Tibial nerve (tissue), 3 donors: ENCODE measurements around the gene ZNF202.

Experiments used
- POLR2A ChIP-seq, 2 donors: fragments of 450-650 bp; IDR thresholded peaks; one replicate each; pipeline ENCODE4 v1.6.1; 2017; ENCODE audit warnings: antibody characterized with exemption in 2 of 2, mild to moderate bottlenecking in 2 of 2, moderate library complexity in 2 of 2
- TF ChIP-seq, protein P1 (sequence below), 5 experiments: fragments of 200-600 bp in 3 of 5; fragments of 450-650 bp in 2 of 5; sonication (generic) in 3 of 5; IDR thresholded peaks; one replicate each; pipeline ENCODE4 v1.5.1; 2016 to 2019; ENCODE audit warnings: antibody characterized with exemption in 5 of 5, mild to moderate bottlenecking in 3 of 5, moderate library complexity in 2 of 5

DNA sequence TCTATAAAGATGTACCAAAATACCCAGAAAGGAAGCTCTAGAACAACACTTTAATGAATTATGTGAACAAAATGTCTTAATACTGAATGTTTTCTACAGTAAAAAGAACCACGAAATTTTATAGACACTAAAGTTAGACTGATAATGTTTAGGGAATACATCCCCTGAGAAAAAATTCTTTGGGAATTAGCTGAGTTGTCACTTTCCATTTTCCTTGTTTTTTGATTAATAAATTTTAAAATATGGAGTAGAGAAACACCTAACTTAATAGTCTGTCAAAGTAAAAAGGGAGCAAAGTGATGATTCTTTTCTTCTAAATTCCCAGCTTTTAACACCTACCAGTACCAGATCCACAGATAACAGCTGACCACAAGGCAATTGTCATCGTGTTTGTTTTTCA is 64.0 kb downstream of the ZNF202 start:
- TF ChIP-seq, protein P1, sequence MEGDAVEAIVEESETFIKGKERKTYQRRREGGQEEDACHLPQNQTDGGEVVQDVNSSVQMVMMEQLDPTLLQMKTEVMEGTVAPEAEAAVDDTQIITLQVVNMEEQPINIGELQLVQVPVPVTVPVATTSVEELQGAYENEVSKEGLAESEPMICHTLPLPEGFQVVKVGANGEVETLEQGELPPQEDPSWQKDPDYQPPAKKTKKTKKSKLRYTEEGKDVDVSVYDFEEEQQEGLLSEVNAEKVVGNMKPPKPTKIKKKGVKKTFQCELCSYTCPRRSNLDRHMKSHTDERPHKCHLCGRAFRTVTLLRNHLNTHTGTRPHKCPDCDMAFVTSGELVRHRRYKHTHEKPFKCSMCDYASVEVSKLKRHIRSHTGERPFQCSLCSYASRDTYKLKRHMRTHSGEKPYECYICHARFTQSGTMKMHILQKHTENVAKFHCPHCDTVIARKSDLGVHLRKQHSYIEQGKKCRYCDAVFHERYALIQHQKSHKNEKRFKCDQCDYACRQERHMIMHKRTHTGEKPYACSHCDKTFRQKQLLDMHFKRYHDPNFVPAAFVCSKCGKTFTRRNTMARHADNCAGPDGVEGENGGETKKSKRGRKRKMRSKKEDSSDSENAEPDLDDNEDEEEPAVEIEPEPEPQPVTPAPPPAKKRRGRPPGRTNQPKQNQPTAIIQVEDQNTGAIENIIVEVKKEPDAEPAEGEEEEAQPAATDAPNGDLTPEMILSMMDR (IDR thresholded peaks at IDR 0.05) = no peak
- TF ChIP-seq POLR2A (IDR thresholded peaks at IDR 0.05) = no peak
